Measurements from ENCODE around the gene SYK.
"Not testable (repeated sequence)": the region's sequence is repeated elsewhere in the genome, so short reads cannot be mapped to it uniquely, and the experiment has no call there.

Gene SYK

GRCh38 chr9:90816690-90817089 lies 15.1 kb downstream of the SYK start:
- no peak overlapping the region for H3K4me3 ChIP-seq (ENCODE audit: low read length)
- no peak overlapping the region for H2AFZ ChIP-seq (ENCODE audit: low read depth, low read length)
- TF ChIP-seq EZH2phosphoT487 (IDR thresholded peaks at IDR 0.05; ENCODE audit: low read depth) (no peak), CTCF (IDR thresholded peaks at IDR 0.05; ENCODE audit: low read depth, low read length) (no peak)
- H3K4me2 ChIP-seq (ENCODE audit: low read length) = no peak overlapping the region
- H3K27me3 ChIP-seq (ENCODE audit: low read depth, low read length) = no peaks in the 10 kb centered on the region
- H4K20me1 ChIP-seq (ENCODE audit: insufficient read depth, low read length) = peaks cover 92% of the 10 kb centered on the region
- peaks cover 3% of the 10 kb centered on the region; the same call in 1 of the 2 replicates for H3K9me3 ChIP-seq (ENCODE audit: insufficient read depth, low read length)
- no peak overlapping the region for H3K27ac ChIP-seq (ENCODE audit: low read length)
- H3K9ac ChIP-seq (ENCODE audit: low read length) = no peak overlapping the region
- H3K79me2 ChIP-seq (ENCODE audit: low read length) = peaks cover 100% of the 10 kb centered on the region
- H3K4me1 ChIP-seq (ENCODE audit: low read length) = peaks cover 6% of the 10 kb centered on the region; the same call in 1 of the 2 replicates
- peaks cover 88% of the 10 kb centered on the region for H3K36me3 ChIP-seq (replicated peaks; ENCODE audit: low read depth, low read length)

GRCh38 chr9:90818279-90818678 lies 16.7 kb downstream of the SYK start:
- TF ChIP-seq EZH2phosphoT487 (IDR thresholded peaks at IDR 0.05; ENCODE audit: low read depth) (no peak), CTCF (IDR thresholded peaks at IDR 0.05; ENCODE audit: low read depth, low read length) (no peak)
- H3K27ac ChIP-seq (ENCODE audit: low read length) = no peak overlapping the region
- no peak overlapping the region for H3K4me2 ChIP-seq (ENCODE audit: low read length)
- peaks cover 100% of the 10 kb centered on the region for H3K79me2 ChIP-seq (ENCODE audit: low read length)
- H3K27me3 ChIP-seq (ENCODE audit: low read depth, low read length) = no peaks in the 10 kb centered on the region
- H3K9ac ChIP-seq (ENCODE audit: low read length) = no peak overlapping the region
- H4K20me1 ChIP-seq (ENCODE audit: insufficient read depth, low read length) = peaks cover 89% of the 10 kb centered on the region
- H2AFZ ChIP-seq (ENCODE audit: low read depth, low read length) = no peak overlapping the region
- H3K9me3 ChIP-seq (ENCODE audit: insufficient read depth, low read length) = peaks cover 18% of the 10 kb centered on the region; the same call in 1 of the 2 replicates
- peaks cover 91% of the 10 kb centered on the region for H3K36me3 ChIP-seq (replicated peaks; ENCODE audit: low read depth, low read length)
- H3K4me3 ChIP-seq (ENCODE audit: low read length) = no peak overlapping the region
- H3K4me1 ChIP-seq (ENCODE audit: low read length) = peaks cover 4% of the 10 kb centered on the region; the same call in 1 of the 2 replicates

GRCh38 chr9:90820406-90820805 lies 18.8 kb downstream of the SYK start:
- not testable (repeated sequence) for H3K27ac ChIP-seq (ENCODE audit: low read length); H3K4me3 ChIP-seq (ENCODE audit: low read length); H3K4me2 ChIP-seq (ENCODE audit: low read length); H3K9ac ChIP-seq (ENCODE audit: low read length); H3K27me3 ChIP-seq (ENCODE audit: low read depth, low read length); H2AFZ ChIP-seq (ENCODE audit: low read depth, low read length)
- Histone ChIP-seq H3K4me1 (ENCODE audit: low read length) (peaks cover 12% of the 10 kb centered on the region), H3K9me3 (ENCODE audit: insufficient read depth, low read length) (peaks cover 19% of the 10 kb centered on the region; the same call in 1 of the 2 replicates), H3K36me3 (replicated peaks; ENCODE audit: low read depth, low read length) (peaks cover 91% of the 10 kb centered on the region), H4K20me1 (ENCODE audit: insufficient read depth, low read length) (peaks cover 74% of the 10 kb centered on the region), H3K79me2 (ENCODE audit: low read length) (peaks cover 100% of the 10 kb centered on the region)

GRCh38 chr9:90821236-90821635 lies 19.6 kb downstream of the SYK start:
- H3K9ac ChIP-seq (ENCODE audit: low read length); H2AFZ ChIP-seq (ENCODE audit: low read depth, low read length); H3K4me3 ChIP-seq (ENCODE audit: low read length); H3K27ac ChIP-seq (ENCODE audit: low read length); H3K4me2 ChIP-seq (ENCODE audit: low read length); H3K27me3 ChIP-seq (ENCODE audit: low read depth, low read length): not testable (repeated sequence)
- peaks cover 20% of the 10 kb centered on the region for H3K4me1 ChIP-seq (ENCODE audit: low read length)
- H3K9me3 ChIP-seq (ENCODE audit: insufficient read depth, low read length) = peaks cover 19% of the 10 kb centered on the region; the same call in 1 of the 2 replicates
- peaks cover 74% of the 10 kb centered on the region for H4K20me1 ChIP-seq (ENCODE audit: insufficient read depth, low read length)
- peaks cover 100% of the 10 kb centered on the region for H3K79me2 ChIP-seq (ENCODE audit: low read length)
- peaks cover 90% of the 10 kb centered on the region for H3K36me3 ChIP-seq (replicated peaks; ENCODE audit: low read depth, low read length)

- no peak for TF ChIP-seq EZH2phosphoT487 (IDR thresholded peaks at IDR 0.05; ENCODE audit: low read depth)
- TF ChIP-seq CTCF (IDR thresholded peaks at IDR 0.05; ENCODE audit: low read depth, low read length) = no peak
- Histone ChIP-seq H3K4me1 (ENCODE audit: low read length) (peaks cover 24% of the 10 kb centered on the region), H3K79me2 (ENCODE audit: low read length) (peaks cover 100% of the 10 kb centered on the region), H3K27me3 (ENCODE audit: low read depth, low read length) (no peaks in the 10 kb centered on the region), H3K4me3 (ENCODE audit: low read length) (no peak overlapping the region), H2AFZ (ENCODE audit: low read depth, low read length) (no peak overlapping the region), H4K20me1 (ENCODE audit: insufficient read depth, low read length) (peaks cover 74% of the 10 kb centered on the region), H3K36me3 (replicated peaks; ENCODE audit: low read depth, low read length) (peaks cover 88% of the 10 kb centered on the region), H3K9ac (ENCODE audit: low read length) (no peak overlapping the region), H3K27ac (ENCODE audit: low read length) (no peak overlapping the region), H3K4me2 (ENCODE audit: low read length) (no peak overlapping the region), H3K9me3 (ENCODE audit: insufficient read depth, low read length) (peaks cover 19% of the 10 kb centered on the region; the same call in 1 of the 2 replicates)
Measured at GRCh38 chr9:90821697-90822096, 20.1 kb downstream of the SYK start.
